ENCODE results near the gene ZSCAN18.
A peak's percentile ranks its signal among the peaks of the same experiment; 100 is the strongest.
"Not testable (repeated sequence)": the region's sequence is repeated elsewhere in the genome, so short reads cannot be mapped to it uniquely, and the experiment has no call there.

Gene ZSCAN18, protein sequence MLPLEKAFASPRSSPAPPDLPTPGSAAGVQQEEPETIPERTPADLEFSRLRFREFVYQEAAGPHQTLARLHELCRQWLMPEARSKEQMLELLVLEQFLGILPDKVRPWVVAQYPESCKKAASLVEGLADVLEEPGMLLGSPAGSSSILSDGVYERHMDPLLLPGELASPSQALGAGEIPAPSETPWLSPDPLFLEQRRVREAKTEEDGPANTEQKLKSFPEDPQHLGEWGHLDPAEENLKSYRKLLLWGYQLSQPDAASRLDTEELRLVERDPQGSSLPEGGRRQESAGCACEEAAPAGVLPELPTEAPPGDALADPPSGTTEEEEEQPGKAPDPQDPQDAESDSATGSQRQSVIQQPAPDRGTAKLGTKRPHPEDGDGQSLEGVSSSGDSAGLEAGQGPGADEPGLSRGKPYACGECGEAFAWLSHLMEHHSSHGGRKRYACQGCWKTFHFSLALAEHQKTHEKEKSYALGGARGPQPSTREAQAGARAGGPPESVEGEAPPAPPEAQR

DNA sequence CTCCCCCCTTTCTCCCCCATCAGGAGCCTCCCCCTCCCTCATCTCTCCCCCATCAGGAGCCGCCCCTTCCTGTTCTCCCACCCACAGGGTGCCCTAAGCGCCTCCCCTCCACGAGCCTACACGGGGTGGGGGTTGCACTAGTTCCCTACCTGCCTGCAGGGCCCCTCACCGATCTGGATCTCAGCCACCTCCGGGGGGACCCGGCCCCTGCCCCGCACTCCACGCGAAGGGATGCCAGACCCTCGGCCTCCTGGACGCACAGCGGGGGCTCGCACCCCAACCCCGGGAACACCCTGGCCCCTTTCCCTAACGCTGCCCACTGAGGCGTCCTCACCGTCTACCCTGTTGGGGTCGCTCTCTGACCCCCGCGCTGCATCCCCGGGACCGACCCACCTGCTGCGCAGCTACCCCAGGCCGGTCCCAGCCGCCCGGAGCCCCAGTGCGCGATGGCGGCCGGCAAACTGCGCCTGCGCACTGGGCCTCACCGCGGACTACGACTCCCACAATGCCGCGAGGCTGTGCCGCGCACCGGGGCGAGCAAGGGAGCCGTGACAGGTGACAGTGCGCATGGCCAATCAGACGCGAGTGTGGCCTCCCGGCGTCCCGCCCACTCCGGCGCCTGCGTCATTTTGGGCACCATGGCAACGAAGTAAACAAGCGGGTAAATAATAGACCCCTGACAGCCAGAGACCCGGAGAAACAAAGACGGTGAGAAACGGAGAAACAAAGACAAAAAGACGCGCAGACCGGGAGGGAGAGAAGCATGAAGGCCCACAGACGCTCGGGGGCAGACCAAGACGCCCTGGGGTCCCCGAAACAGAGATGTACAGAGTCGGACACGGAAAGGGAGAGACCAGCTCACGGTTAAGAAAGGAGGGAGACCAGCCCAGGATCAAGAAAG, at the start of gene ZSCAN18:
ZSCAN18 (minus strand) TSS at position 451 of the 901 bp plus-strand sequence. CDS start 7,964 bp downstream, outside the sequence.
- DNase-seq (ENCODE audit: low read depth), result peak; percentile 81

DNA sequence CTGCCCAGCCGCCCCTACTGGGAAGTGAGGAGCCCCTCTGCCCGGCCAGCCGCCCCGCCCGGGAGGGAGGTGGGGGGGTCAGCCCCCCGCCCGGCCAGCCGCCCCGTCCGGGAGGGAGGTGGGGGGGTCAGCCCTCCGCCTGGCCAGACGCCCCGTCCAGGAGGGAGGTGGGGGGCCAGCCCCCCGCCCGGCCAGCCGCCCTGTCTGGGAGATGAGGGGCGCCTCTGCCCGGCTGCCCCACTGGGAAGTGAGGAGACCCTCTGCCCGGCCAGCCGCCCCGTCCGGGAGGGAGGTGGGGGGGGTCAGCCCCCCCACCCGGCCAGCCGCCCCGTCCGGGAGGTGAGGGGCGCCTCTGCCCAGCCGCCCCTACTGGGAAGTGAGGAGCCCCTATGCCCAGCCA, 49.4 kb upstream of the ZSCAN18 start:
- not testable (repeated sequence) for DNase-seq (ENCODE audit: low read depth)

- no peak for DNase-seq (ENCODE audit: low read depth)
These were observed 47.8 kb upstream of the ZSCAN18 start for GRCh38 chr19:58145849-58146248.

DNA sequence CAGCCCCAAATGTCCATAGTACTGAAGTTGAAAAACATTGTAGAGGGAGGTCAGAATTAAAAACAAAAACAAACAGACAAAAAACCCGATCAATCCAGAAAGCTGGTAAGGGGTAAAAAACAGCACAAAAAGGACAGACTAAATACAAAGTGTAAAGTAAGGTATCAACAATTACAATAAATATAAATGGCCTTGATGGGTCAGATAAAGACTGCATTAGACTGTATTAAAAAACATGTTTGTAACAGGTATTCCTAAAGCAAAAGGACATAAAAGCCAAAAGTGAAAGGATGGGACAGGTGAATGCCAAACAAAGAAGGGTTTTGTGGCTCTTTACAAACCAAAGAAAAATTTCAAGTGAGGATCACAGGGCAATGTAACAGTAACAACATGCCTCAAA, 36.2 kb upstream of the ZSCAN18 start:
- no peak for DNase-seq (ENCODE audit: low read depth)

- no peak for DNase-seq (ENCODE audit: low read depth)
These were observed 31.3 kb upstream of the ZSCAN18 start for GRCh38 chr19:58129284-58129683.

DNA sequence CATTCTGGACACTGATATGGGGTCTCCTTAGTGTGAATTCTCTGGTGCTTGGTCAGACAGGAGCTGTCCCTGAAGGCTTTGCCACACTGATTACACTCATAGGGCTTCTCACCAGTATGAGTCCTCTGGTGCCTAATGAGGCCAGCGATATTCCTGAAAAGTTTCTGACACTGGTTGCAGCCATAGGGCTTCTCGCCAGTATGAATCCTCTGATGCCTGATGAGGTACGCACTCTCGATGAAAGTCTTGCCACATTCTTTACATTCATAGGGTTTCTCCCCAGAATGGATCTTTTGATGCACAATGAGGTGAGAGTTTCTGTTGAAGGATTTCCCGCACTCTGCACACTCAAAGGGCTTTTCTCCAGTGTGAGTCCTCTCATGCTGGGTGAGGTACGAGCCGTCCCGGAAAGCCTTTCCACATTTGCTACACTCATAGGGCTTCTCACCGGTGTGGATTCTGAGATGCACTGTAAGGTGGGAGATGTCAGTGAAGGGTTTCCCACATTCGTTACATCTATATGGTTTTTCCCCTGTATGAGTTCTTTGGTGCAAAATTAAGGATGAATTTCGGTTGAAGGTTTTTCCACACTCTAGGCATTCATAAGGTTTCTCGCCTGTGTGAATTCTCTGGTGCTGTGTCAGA, 30.1 kb upstream of the ZSCAN18 start:
- no peak for DNase-seq (ENCODE audit: low read depth)

GRCh38 chr19:58123354-58123753, 25.3 kb upstream of the ZSCAN18 start:
- DNase-seq (ENCODE audit: low read depth), result no peak

- no peak for DNase-seq (ENCODE audit: low read depth)
These were observed 21.1 kb upstream of the ZSCAN18 start for GRCh38 chr19:58118979-58119733.

DNA sequence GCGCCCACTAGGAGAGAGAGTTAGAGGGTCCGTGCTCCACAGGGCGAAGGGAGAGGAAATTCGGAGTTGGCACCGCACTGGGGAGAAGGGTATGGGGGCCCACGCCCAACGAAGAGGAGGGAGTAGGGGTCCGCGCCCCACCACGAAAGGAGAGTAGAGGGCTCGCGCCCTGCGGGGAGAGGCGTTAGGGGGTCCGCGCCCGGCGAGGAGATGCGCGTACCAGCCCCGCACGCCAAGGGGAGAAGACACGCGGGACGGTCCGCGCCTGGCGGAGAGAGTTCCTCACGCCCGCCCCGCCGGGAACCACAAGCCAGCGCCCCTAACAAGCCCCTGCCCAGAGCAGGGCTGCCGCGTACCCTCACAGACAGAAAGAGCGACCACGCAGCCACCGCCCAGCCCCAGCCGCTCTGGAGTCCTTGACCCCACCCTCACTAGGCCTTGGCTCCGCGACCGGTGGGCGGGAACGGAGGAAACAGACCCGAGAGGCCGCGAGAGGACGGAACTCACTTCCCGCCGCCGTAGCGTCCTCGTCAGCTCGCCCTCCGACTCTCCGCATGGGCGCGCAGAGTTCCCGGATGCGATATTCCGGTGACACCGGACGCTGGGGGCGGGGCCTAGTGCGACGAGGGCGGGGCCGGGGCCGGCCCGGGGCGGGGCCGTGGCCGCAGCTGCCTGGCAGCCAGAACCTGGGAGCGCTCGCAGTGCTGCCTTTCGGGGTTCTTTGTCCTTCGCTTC, 20.0 kb upstream of the ZSCAN18 start:
- no peak for DNase-seq (ENCODE audit: low read depth)

GRCh38 chr19:58108546-58108817, 10.5 kb upstream of the ZSCAN18 start:
- DNase-seq (ENCODE audit: low read depth), result no peak

- DNase-seq (ENCODE audit: low read depth), result no peak
These were observed 9.9 kb upstream of the ZSCAN18 start for GRCh38 chr19:58107778-58108545.

- no peak for DNase-seq (ENCODE audit: low read depth)
These were observed 609 bp upstream of the ZSCAN18 start for GRCh38 chr19:58098682-58098998.

DNA sequence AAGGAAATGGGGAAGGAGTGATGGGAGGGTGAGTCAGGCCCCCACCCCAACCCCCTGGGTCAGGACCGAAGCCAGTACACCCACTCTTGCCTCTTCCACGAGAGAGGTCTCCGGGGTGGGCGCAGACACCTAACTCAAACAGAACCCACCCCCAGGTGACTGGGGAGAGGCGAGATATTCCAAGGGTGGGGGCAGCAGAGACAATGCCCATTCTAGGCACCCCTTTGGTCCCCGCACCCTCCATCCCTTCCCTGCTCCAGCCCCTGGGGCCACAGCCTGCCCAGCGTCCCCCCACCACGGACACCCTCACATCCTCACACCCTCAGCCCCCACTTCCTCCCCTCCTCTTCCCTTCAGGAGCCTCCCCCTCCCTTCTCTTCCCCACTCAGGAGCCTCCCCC, 682 bp downstream of the ZSCAN18 start:
- no peak for DNase-seq (ENCODE audit: low read depth)

DNA sequence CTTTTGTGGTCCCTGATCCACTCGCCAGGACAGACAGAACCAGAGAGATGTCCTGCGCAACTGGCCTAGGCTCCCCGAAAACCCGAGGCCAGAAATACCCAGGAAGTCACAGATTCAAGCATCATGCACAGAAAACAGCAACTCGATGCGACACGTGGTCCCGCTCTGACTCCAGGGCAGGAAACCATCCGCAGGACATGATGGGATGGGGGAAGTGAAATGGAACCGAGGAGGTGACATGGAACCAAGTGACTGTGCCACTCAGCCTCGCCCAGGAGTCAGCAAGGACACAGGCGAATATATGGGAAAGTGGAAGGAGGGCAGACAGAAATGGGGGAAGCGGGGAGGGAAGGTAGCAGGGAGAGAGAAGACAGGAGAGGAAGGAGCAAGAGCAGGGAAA, 1.1 kb downstream of the ZSCAN18 start:
- DNase-seq (ENCODE audit: low read depth), result no peak

- DNase-seq (ENCODE audit: low read depth), result no peak
These were observed 2.7 kb downstream of the ZSCAN18 start for GRCh38 chr19:58095328-58095727.

DNA sequence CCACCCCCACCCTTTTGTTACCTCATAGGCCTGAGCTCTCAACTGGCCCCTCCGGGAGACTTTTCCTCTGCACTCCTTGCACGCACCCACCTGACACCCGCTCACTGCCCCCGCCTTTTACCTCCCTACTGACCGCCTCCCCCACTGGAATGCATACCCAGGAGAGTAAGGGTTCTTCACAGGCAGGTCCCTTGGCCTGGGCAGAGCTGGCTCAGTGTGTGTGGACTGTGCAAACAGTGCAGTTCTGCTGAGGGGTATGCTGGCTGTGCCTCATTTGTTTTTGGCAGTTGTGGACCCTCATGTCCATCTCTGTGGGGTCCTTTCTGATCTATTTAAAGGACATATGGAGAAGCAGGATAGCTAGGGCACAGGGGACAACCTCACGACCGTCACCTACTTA, 5.0 kb downstream of the ZSCAN18 start:
- DNase-seq (ENCODE audit: low read depth), result no peak

DNA sequence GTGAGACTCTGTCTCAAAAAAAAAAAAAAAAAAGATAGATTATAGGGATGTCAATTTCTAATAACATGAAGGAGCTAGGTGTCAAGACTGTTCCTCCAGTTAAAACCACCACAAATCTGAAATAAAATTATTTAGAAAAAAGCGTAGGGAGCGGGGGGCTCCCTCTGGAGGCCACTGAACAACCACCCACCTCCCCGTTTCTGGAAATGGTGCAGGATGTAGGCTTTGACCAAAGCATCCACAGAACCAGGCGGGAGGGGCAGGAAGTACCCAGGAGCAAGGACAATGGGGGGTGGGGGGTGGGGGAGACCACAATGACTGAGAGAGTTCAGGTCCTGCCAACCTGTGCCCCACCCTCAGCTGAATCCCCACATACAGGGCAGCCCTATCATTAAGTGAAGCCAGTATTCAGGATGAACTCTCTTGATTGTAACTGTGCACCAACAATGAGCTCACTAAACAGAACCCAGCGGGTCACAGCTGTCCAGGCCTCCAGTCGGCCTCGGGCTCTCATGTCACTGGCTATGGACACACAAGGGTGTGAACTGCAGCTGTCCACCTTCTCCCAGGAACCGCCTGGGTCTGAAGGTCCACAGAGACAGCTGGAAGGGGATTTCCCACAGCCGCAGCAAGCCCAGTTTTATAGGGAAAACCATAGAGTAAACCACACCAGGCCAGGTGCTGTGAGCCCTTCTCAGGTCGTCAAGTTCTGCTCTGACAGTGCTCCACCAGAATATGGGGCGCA, 6.6 kb downstream of the ZSCAN18 start:
- DNase-seq (ENCODE audit: low read depth), result no peak

- no peak for DNase-seq (ENCODE audit: low read depth)
These were observed 8.2 kb downstream of the ZSCAN18 start for GRCh38 chr19:58089846-58090245.

- DNase-seq (ENCODE audit: low read depth), result no peak
These were observed 9.4 kb downstream of the ZSCAN18 start for GRCh38 chr19:58088521-58089052.

Data from non-pigmented ciliary epithelial cell (primary cell).